Endothelial cell of umbilical vein (primary cell): ENCODE measurements around the gene HPSE2. TPM values are rescaled to one million over a fixed set of nuclear protein-coding genes. Genes with fewer than 3 reads are reported as not detected.

Experiments
- BruUV-seq: library from RNA; stranded (reverse); fragments of 400-500 nt; replicated peaks from 2 replicates; lab custom pipeline; 2021; lab: Mats Ljungman, UMichigan
- CTCF ChIA-PET: fragments of 300-600, 350-600 bp; sonication (Branson Sonifier 250); formaldehyde crosslinking; loops from one replicate; lab custom pipeline; 2021; ENCODE audit warnings: antibody characterized with exemption, inconsistent platforms; lab: Charles Lee
- POLR2A ChIA-PET: fragments of 300-600, 350-600 bp; sonication (Branson Sonifier 250); formaldehyde crosslinking; loops from one replicate; lab custom pipeline; 2021; ENCODE audit warnings: antibody characterized with exemption, inconsistent platforms; lab: Charles Lee
- DNase-seq: peaks from one replicate; pipeline ENCODE4 v3.0.0-alpha.2; 2011; ENCODE audit warnings: low read depth, low spot score
- FAIRE-seq: peaks from 2 replicates; lab custom pipeline; 2011; peaks lifted over from hg19 to GRCh38; lab: Jason Lieb, UNC
- H2AFZ ChIP-seq: 2 replicates; pipeline ENCODE4 v1.6.0; 2012; ENCODE audit warnings: low read depth, low read length, control low read depth, inconsistent platforms
- H3K27ac ChIP-seq: 2 replicates; pipeline ENCODE4 v1.5.1; 2011; ENCODE audit warnings: low read depth, mild to moderate bottlenecking, control low read depth, low read length, moderate library complexity; ENCODE audit not compliant: insufficient read depth
- H3K27me3 ChIP-seq, 2 experiments: 2 replicates each; pipeline versions ENCODE4 v1.6.0 to v1.6.1; 2011; ENCODE audit warnings: low read length in 2 of 2, mixed read lengths in 1 of 2; ENCODE audit not compliant: control insufficient read depth in 2 of 2, insufficient read depth in 2 of 2
- H3K36me3 ChIP-seq, 2 experiments: 2 replicates in 1 of 2; 3 replicates in 1 of 2; pipeline ENCODE4 v1.5.1; 2011; ENCODE audit warnings: low read length in 2 of 2, mild to moderate bottlenecking in 1 of 2, moderate library complexity in 1 of 2; ENCODE audit not compliant: control insufficient read depth in 2 of 2, insufficient read depth in 2 of 2; ENCODE audit errors: extremely low read depth in 1 of 2
- H3K4me1 ChIP-seq: 3 replicates; pipeline ENCODE4 v1.5.1; 2011; ENCODE audit warnings: mild to moderate bottlenecking, low read length; ENCODE audit not compliant: control insufficient read depth, insufficient read depth; ENCODE audit errors: extremely low read depth
- H3K4me2 ChIP-seq: 2 replicates; pipeline ENCODE4 v1.6.1; 2011; ENCODE audit warnings: low read length, control low read depth, mixed read lengths; ENCODE audit not compliant: insufficient read depth
- H3K4me3 ChIP-seq, 3 experiments: fragments of 200-600 bp in 1 of 3; sonication (generic), shearing (Covaris generic) in 1 of 3; replicated peaks in 1 of 3; 2 replicates each; pipeline ENCODE4 v1.5.1; 2011 to 2016; ENCODE audit warnings: control low read depth in 3 of 3, low read length in 3 of 3, mild to moderate bottlenecking in 2 of 3, inconsistent platforms in 1 of 3, low read depth in 1 of 3, moderate library complexity in 1 of 3; ENCODE audit not compliant: insufficient read depth in 1 of 3
- H3K79me2 ChIP-seq: 2 replicates; pipeline ENCODE4 v1.6.0; 2012; ENCODE audit warnings: low read length, inconsistent platforms; ENCODE audit not compliant: control insufficient read depth, insufficient read depth
- H3K9ac ChIP-seq: replicated peaks from 2 replicates; pipeline ENCODE3; 2011; ENCODE audit warnings: low read length, control low read depth; ENCODE audit not compliant: insufficient read depth; ENCODE audit errors: extremely low read depth
- H3K9me1 ChIP-seq: replicated peaks from 3 replicates; pipeline ENCODE4 v1.6.0; 2011; ENCODE audit warnings: mild to moderate bottlenecking, low read length; ENCODE audit not compliant: control insufficient read depth, insufficient read depth; ENCODE audit errors: extremely low read depth
- H3K9me3 ChIP-seq: replicated peaks from 2 replicates; pipeline ENCODE4 v1.5.1; 2012; ENCODE audit warnings: low read length, inconsistent platforms; ENCODE audit not compliant: control insufficient read depth, insufficient read depth
- H4K20me1 ChIP-seq: replicated peaks from 2 replicates; pipeline ENCODE3; 2011; ENCODE audit warnings: mild to moderate bottlenecking, low read length; ENCODE audit not compliant: control insufficient read depth, insufficient read depth; ENCODE audit errors: extremely low read depth
- EZH2 ChIP-seq: IDR thresholded peaks from 2 replicates; pipeline ENCODE4 v1.6.1; 2012; ENCODE audit warnings: borderline replicate concordance, low read depth, mild to moderate bottlenecking, moderate library complexity, low read length, inconsistent platforms; ENCODE audit not compliant: severe bottlenecking
- FOS ChIP-seq: IDR thresholded peaks from 2 replicates; pipeline ENCODE4 v1.6.1; 2011; ENCODE audit warnings: mild to moderate bottlenecking, low read length, moderate library complexity, borderline replicate concordance; ENCODE audit not compliant: insufficient read depth
- GATA2 ChIP-seq: IDR thresholded peaks from 2 replicates; pipeline ENCODE4 v1.7.0; 2011; ENCODE audit warnings: low read depth, mild to moderate bottlenecking, moderate library complexity, mixed read lengths, low read length; ENCODE audit not compliant: insufficient read length, insufficient read depth
- JUN ChIP-seq: IDR thresholded peaks from 2 replicates; pipeline ENCODE4 v1.6.1; 2011; ENCODE audit warnings: borderline replicate concordance, low read depth; ENCODE audit not compliant: insufficient read length, insufficient read depth
- MYC ChIP-seq: IDR thresholded peaks from one replicate; pipeline ENCODE4 v1.6.1; 2011; ENCODE audit warnings: mild to moderate bottlenecking, low read depth, low read length
- POLR2A ChIP-seq: IDR thresholded peaks from 2 replicates; pipeline ENCODE4 v1.6.1; 2012; ENCODE audit warnings: low read depth, mild to moderate bottlenecking, control low read depth, low read length
- POLR2AphosphoS5 ChIP-seq: IDR thresholded peaks from 2 replicates; pipeline ENCODE4 v1.6.1; 2012; ENCODE audit warnings: low read depth, mild to moderate bottlenecking, control low read depth, low read length, moderate library complexity; ENCODE audit not compliant: insufficient read depth
- dilution Hi-C: fragments of 300-500 bp; cut with MboI; formaldehyde crosslinking; loops from one replicate; pipeline ENCODE4 v1.15.0; 2019; ENCODE audit warnings: low sequenced_read_pairs; ENCODE audit not compliant: extremely low pct_ligation_motif_present
- intact Hi-C: fragments of 100-400 bp; cut with micrococcal nuclease; formaldehyde crosslinking; loops from one replicate; pipeline ENCODE4 v1.10.0; 2022
- polyA plus RNA-seq, 4 experiments: library from polyadenylated mRNA; depleted of rRNA in 3 of 4; stranded (reverse) in 3 of 4; unstranded in 1 of 4; fragments of >200 nt; gene quantifications; 2 replicates each; pipeline versions ENCODE4 v1.2.1 to v1.2.3, GENCODE V29; 2011 to 2012; ENCODE audit warnings: missing spikeins in 1 of 4
- total RNA-seq: library from RNA; stranded (reverse); gene quantifications from 2 replicates; pipeline ENCODE4 v1.2.3, GENCODE V29; 2021
- TF ChIP-seq, protein P1 (sequence below): IDR thresholded peaks from 2 replicates; pipeline ENCODE4 v1.6.1; 2011; ENCODE audit not compliant: insufficient read depth, insufficient read length
- TF ChIP-seq, protein P2 (sequence below), 2 donors: IDR thresholded peaks; 1 replicate in 1 of 2; 2 replicates in 1 of 2; pipeline ENCODE4 v1.5.1; 2011; ENCODE audit warnings: low read length in 2 of 2, mild to moderate bottlenecking in 2 of 2, moderate library complexity in 2 of 2, control low read depth in 1 of 2, inconsistent platforms in 1 of 2, low read depth in 1 of 2; ENCODE audit not compliant: insufficient read depth in 1 of 2; ENCODE audit errors: extremely low read depth in 1 of 2

The HPSE2 gene
- total and polyA plus RNA-seq, 2 donors (not counting 3 experiments of a cell fraction or from before 2014, with no cell fraction given): not detected

DNA sequence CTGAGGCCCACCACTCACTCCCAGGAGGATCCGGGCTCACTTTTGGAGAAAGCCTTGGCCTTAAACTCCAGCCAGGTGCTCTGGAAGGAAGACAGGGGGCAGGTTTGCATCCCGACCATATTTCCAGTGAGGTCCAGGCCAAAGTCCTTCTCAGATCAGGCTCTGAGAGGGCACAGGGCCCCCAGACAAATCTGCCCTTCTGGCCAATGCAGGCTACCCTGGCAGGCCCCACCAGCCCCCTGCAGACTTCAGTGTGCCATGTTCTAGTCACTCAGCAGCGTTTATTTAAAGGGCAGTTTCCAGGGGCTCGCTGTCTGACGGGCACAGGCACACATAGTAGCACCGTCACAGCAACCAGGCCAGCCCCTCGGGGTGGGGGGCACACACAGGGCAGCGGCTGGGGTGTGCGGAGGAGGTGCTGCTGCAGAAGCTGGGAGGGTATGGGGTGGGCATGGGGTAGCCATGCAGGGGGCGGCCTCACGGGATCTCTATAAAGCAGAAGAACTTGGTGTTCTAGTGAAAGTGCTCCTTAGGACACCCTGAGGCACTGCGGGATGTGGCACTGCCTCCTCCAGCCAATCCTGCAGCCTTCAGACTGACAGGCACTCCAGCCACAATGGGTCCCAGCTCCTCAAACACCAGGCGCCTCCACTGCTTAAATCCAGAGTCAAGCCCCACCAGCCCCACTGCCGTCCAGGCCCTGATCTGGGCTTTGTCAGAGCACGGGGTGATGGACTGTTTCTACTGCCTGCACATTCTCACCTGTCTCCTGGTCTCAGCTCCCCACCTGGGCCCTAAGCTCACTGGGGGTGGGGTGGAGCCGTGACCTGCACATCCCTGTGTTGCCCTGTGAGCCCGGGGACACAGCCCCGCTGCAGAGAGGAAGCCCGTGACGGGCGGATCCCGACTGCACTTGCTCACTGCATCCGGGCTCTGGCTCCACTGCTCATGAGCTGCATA lies 811.1 kb downstream of the HPSE2 start:
- DNase-seq: no peak
- ChIA-PET CTCF (interaction anchor here (0.8 to 4.0 kb wide), 20 partner anchors 10 to 854 kb away, joined by 3 to 45 read pairs (median 6); partner anchors contain the start of genes HPS1 and PYROXD2), POLR2A (no interaction called here)
- TF ChIP-seq POLR2A: no peak
- no peak for TF ChIP-seq GATA2
- TF ChIP-seq POLR2AphosphoS5: no peak
- TF ChIP-seq MYC: no peak
- no peak for TF ChIP-seq JUN
- TF ChIP-seq FOS: no peak
- no peak for TF ChIP-seq EZH2
- TF ChIP-seq, protein P1, sequence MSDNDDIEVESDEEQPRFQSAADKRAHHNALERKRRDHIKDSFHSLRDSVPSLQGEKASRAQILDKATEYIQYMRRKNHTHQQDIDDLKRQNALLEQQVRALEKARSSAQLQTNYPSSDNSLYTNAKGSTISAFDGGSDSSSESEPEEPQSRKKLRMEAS: no peak
- TF ChIP-seq, protein P2, sequence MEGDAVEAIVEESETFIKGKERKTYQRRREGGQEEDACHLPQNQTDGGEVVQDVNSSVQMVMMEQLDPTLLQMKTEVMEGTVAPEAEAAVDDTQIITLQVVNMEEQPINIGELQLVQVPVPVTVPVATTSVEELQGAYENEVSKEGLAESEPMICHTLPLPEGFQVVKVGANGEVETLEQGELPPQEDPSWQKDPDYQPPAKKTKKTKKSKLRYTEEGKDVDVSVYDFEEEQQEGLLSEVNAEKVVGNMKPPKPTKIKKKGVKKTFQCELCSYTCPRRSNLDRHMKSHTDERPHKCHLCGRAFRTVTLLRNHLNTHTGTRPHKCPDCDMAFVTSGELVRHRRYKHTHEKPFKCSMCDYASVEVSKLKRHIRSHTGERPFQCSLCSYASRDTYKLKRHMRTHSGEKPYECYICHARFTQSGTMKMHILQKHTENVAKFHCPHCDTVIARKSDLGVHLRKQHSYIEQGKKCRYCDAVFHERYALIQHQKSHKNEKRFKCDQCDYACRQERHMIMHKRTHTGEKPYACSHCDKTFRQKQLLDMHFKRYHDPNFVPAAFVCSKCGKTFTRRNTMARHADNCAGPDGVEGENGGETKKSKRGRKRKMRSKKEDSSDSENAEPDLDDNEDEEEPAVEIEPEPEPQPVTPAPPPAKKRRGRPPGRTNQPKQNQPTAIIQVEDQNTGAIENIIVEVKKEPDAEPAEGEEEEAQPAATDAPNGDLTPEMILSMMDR (IDR thresholded peaks at IDR 0.05; ENCODE audit: extremely low read depth in 1 of 2, insufficient read depth in 1 of 2, low read depth in 1 of 2, low read length in 2 of 2): no peak
- Histone ChIP-seq H2AFZ (no peak overlapping the region), H3K36me3 (peaks cover 2 to 28% of the 10 kb centered on the region in 2 experiments), H4K20me1 (no peaks in the 10 kb centered on the region), H3K27ac (no peak overlapping the region), H3K9me3 (no peaks in the 10 kb centered on the region), H3K4me1 (no peaks in the 10 kb centered on the region), H3K4me3 (no peak overlapping the region), H3K27me3 (no peaks in the 10 kb centered on the region), H3K4me2 (no peak overlapping the region), H3K9me1 (no peaks in the 10 kb centered on the region), H3K79me2 (no peaks in the 10 kb centered on the region), H3K9ac (no peak overlapping the region)
- no TSS peak for BruUV-seq
- FAIRE-seq: no peak
- intact Hi-C loops (loop anchor here (1.0 kb wide), 2 partner anchors 37 to 240 kb away; no protein-coding TSS in a partner anchor), dilution Hi-C loops (no loop called here)
